ENCODE data around the gene ETS1.

DNA sequence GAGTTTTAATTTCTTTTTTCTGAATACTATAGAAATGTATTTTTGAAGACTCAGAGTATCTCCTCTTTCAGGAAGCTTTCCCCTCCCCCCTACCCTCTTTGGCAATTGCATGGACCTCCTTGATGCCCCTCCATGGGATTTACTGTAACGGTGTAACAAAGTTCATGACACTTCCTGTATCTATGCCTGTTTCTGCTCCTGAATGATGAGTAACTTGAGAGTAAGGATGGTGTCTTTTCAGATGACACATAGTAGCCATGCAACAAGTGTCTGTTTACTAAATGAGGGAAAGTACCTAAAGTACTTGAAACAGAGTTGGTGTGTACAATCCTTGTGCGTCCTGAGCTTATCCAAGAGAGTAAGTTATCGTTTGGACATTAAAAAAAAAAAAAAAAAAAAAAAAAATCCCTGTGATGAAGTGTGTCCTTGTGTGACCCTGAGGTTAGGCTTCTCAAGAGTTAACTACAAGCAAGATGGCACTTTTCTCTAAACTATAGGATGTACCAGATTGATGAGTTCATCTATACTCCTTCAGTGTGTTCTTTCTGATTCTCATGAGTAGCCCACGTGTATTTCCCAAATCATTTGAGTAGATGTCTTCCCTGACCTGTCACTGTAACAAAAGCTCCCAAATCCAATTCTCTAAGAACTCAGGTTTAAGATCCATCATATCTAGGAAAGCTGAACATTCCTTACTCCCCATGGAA is 7.4 kb downstream of the ETS1 start:
- TF ChIP-seq CTCF (IDR thresholded peaks at IDR 0.05; ENCODE audit: poor library complexity, severe bottlenecking) (no peak), TAF1 (IDR thresholded peaks at IDR 0.05; ENCODE audit: low read depth) (no peak), POLR2AphosphoS5 (IDR thresholded peaks at IDR 0.05) (no peak), MXI1 (conservative IDR thresholded peaks at IDR 0.05; ENCODE audit: poor library complexity, severe bottlenecking) (no peak), SMC3 (conservative IDR thresholded peaks at IDR 0.05; ENCODE audit: poor library complexity) (no peak), EP300 (conservative IDR thresholded peaks at IDR 0.05; ENCODE audit: poor library complexity, severe bottlenecking) (no peak), REST (IDR thresholded peaks at IDR 0.05; ENCODE audit: borderline replicate concordance) (no peak), EZH2 (IDR thresholded peaks at IDR 0.05; ENCODE audit: borderline replicate concordance, insufficient read depth, low read length, poor library complexity, severe bottlenecking) (no peak)
